ENCODE data around the gene SPTLC1. TPM values are rescaled to one million over a fixed set of nuclear protein-coding genes. Genes with fewer than 3 reads are reported as not detected.

The SPTLC1 gene, protein sequence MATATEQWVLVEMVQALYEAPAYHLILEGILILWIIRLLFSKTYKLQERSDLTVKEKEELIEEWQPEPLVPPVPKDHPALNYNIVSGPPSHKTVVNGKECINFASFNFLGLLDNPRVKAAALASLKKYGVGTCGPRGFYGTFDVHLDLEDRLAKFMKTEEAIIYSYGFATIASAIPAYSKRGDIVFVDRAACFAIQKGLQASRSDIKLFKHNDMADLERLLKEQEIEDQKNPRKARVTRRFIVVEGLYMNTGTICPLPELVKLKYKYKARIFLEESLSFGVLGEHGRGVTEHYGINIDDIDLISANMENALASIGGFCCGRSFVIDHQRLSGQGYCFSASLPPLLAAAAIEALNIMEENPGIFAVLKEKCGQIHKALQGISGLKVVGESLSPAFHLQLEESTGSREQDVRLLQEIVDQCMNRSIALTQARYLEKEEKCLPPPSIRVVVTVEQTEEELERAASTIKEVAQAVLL
- 92.0 and 105 TPM in 2 replicates for total RNA-seq

DNA sequence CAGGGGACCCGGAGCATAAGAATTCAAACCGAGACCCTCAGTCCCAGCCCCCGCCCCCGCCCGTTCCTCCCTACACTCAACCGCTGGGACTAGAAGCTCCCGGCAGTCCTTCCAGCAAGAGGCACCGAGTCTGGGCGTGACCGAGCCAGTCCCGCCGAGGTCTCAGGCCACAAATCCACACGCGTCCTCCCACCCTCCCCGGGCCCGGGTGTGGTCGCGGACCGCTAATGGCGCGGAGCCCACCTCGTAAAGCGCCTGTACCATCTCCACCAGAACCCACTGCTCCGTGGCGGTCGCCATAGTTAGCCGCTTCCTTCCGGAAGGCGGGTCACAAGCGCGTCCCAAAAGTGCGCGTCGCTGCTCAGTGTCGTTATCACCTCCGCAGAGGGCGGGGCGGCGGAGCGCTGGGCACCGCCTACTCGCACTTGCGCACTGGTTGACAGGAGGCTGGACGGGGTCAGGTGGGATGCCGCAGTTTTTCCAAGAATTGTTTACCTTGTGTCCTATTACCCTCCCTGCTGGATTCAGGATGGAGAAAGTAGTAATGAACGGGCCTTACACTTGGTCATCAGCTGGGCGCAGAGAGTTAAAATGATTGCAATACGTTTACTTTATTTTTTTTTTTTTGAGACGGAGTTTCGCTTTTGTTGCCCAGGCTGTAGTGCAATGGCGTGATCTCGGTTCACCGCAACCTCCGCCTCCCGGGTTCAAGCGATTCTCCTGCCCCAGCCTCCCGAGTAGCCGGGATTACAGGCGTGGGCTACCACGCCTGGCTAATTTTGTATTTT, at the start of gene SPTLC1:
SPTLC1 (minus strand) TSS at position 343 of the 788 bp plus-strand sequence; CDS start at position 300, 43 bp downstream.

Other genes starting within 250 kb of the SPTLC1 start
- 29.4 and 30.0 TPM in 2 replicates for gene ROR2, start 165.2 kb downstream of the SPTLC1 start, total RNA-seq
- gene IARS1, start 178.3 kb upstream of the SPTLC1 start, total RNA-seq, result 445 and 751 TPM in 2 replicates
- 18.9 and 28.8 TPM in 2 replicates for gene NOL8, start 209.9 kb upstream of the SPTLC1 start, total RNA-seq
- 1.8 and 2.4 TPM in 2 replicates for gene CENPP, start 210.5 kb upstream of the SPTLC1 start, total RNA-seq